Measurements from ENCODE around the gene PABPN1L. TPM values are rescaled to one million over a fixed set of nuclear protein-coding genes. Genes with fewer than 3 reads are reported as not detected.
A peak's percentile ranks its signal among the peaks of the same experiment; 100 is the strongest.
"Not testable (repeated sequence)": the region's sequence is repeated elsewhere in the genome, so short reads cannot be mapped to it uniquely, and the experiment has no call there.

Gene PABPN1L
- total RNA-seq, 1 donor from 2014 or later = not detected

DNA sequence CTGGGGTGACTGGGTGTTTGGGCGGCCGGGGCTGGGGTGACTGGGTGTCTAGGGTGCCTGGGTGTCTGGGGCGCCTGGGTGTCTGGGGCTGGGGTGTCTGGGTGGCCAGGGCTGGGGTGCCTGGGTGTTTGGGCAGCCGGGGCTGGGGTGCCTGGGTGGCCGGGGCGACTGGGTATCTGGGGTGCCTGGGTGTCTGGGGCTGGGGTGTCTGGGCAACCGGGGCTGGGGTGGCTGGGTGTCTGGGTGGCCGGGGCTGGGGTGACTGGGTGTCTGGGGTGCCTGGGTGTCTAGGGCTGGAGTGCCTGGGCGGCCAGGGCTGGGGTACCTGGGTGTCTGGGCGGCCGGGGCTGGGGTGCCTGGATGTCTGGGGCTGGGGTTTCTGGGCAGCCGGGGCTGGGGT, 41.3 kb downstream of the PABPN1L start:
- no peak for DNase-seq

DNA sequence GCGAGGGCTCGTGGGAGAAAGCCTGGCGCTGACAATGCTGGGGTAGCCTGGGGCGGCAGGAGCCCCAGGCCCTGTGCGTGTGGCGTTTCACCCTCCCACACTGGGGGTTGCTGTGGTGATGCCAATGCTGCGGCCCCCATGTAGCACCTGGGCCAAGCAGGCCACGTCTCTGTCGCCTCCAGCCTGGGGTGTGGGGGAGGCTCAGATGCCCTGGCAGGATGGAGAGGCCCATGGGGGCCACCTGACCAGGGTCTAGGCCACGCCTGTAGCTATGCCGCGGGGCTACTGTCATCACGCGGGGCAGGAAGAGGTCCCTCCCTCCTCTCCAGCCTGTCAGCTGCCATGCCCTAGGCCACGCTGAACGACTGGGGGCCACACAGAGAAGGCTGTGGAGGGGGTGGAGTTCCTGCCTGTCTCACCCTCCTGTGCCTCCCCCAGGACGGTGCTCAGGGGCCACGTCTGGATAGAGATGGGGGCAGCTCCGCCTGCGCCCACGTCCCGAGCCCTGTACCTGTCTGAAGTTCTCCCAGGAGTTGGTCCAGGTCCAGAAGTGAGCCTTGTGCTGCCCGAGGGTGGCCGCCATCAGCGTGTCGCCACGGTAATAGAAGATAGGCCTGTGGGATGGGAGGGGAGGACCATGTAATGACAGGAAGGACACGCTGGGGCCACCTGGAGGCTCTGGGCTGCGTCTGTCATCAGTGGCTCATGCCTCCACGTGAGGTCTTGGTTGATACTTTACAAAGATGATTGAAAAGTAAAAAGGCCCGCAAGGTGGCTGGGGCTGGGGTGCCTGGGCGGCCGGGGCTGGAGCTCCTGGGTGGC, 42.0 kb downstream of the PABPN1L start:
- DNase-seq = no peak

DNA sequence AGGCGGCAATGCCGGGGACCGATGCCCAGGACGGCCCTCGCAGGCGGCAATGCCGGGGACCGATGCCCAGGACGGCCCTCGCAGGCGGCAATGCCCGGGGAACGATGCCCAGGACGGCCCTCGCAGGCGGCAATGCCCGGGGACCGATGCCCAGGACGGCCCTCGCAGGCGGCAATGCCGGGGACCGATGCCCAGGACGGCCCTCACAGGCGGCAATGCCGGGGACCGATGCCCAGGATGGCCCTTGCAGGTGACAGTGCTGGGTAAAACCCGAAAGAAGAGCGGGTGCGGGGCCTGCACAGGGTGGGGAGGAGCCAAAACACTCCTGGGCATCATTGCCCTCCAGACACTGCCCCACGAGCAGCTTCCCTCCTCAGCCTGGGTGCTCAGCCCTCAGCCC, 42.8 kb downstream of the PABPN1L start:
- not testable (repeated sequence) for DNase-seq

DNA sequence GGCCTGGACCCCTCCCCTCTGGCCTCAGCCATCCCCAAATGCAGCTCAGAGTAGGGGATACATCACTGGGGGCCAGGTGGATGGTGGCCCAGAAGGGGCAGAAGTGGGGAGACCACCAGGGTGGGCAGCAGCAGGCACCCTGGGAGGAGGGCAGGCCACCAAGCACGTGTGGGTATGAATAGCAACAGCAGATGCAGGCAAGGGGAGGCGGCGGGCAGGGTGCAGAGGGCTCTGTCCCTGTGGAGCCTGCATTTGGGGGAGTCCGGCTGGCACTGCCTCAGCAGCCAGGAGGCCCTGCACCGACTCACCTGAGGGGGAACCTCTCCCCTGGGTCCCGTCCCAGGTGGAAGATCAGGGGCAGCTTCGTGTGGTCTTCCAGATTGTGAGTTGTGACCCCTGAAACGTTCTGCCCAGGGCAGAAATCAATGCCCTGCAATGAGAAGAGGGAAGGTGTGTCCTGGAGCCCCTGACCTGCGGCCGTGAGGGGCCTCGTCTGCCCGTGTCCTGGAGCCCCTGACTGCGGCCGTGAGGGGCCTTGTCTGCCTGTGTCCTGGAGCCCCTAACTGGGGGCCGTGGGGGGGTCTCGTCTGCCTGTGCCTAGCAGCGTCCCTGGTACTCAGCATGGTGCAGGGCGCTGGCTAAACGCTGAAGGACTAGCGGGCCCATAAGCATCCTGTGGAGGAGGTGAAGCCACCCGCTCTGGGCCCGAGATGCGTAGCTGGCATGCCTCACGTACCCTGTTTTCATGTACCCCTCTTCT, 44.0 kb downstream of the PABPN1L start:
- no peak for DNase-seq

DNA sequence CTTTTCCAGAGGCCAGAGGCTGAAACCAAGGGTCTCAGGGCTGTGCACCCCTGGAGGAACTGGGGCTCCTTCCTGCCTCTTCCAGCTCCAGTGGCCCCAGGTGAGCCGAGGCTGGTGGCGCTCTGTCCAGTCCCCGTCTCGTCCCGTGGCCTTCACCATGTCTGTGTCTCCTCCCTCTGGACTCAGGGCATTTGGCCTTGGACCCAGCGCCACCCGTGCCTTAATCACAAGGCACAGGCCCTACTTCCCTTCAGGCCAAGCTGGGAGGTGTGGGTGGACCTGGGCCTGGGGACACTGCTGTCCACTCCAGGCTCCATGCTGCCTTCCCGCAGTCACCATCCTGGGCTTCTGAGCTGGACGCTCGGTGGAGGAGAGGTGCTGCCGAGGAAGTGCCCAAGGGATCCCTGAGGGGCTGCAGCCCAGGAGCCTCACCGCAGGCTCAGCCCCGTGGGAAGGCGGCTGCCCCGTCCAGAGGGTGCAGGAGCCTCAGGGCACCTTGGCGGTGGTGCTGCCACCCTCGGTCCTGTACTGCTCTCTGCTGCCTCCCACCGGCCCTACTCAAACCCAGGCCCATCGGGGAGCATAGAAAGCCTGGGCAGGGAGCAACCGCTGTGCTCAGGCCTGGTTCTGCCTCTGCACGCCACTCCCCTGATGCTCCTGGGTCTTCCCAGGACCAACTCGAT, 45.2 kb downstream of the PABPN1L start:
- DNase-seq = no peak

DNA sequence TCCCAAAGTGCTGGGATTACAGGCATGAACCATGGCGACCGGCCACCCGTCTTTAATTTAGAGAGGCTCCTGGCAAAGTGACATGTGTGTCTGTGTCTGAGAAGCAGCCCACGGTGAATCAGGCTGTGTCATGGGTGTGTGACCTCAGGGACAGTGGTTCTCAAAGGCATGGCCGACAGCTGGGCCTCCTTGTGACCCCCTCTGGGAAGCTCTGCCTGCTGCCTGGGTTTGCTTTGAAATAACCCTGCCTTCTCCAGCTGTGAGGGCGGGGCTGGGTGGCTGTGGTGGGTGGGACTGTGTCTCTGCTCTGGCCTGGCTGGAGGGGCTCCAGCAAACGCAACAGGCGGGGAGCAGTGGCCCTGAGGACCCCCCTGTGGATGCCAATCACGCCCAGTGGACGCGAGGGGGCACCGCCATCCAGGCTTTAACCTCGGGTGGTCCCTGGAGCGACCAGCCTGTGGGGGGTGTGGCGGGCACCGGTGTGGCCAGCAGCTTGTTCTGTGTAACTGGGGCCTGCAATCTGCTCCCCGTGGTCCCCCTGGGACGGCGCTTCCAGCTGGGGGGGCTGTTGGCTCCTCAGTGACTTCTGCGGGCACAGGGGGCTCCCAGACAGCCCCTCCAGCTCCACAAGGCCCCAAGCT, 46.0 kb downstream of the PABPN1L start:
- no peak for DNase-seq

DNA sequence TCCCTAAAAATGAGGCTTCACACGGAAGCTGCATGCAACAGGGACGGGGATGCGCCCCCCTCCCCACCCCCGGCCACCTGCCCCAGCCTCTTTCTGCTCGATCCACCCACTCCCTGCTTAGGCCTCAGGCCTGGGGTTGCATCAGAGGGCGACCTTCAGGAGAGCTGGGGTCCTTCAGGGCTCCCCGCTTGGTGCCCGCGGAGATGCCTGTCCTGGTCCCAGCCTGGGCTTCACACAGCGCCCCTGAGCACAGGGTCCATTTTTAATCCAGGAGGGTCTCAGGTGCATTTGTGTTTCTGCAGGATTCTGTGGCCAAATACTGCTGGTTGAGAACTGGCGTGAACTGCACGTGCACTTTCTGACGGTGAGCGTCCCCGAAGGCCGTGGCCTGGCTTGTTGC, 47.3 kb downstream of the PABPN1L start:
- no peak for DNase-seq

DNA sequence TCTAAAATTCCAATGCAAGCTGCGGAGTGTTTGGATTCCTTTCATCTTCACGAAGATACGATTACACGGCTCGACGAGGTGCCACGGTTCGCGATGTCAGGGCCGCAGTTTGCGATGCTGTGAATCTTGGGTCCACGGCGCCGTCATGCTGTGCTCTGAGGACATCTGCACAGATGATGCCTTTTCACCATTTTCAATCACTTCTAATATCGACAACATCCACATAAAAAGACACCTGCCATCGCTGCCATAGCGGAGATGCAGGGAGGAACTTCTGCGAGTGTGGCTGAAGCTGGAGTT, 47.9 kb downstream of the PABPN1L start:
- no peak for DNase-seq

DNA sequence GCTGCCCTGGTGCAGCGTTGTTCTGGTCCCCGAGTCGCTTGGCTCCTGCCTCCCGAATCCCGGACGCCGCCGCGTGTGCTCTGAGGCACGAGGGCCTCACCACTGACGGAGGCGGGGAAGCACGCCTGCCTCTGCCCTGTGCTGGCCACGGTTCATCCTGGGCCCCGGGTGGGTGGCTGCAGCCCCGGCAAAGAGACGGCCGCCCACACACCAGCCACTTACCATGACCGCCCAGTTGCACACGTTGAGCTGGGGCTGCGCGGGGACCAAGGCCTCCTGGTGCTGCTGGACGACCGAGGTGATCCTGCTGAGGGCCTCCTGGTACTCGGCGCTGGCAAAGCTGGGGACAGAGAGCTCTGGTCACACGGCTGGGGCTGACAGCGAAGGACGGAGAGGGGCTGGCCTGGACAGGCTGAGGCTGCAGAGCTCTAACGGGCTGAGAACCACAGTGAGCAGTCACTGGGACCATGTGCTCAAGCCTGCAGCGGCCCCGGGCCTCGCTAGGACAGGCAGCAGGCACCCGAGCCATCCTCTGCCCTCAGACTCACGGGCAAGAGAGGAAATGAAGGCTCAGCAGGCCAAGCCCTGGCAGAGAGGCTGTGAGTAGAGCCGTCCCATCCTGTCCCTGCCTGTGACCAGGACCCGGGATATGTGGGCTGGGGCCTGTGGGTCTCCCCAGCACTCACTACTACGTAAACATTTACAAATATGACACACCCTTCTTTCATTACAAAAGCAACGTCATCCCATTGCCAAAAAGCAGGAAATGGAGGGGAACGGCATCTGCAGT, 48.5 kb downstream of the PABPN1L start:
- DNase-seq = no peak

DNA sequence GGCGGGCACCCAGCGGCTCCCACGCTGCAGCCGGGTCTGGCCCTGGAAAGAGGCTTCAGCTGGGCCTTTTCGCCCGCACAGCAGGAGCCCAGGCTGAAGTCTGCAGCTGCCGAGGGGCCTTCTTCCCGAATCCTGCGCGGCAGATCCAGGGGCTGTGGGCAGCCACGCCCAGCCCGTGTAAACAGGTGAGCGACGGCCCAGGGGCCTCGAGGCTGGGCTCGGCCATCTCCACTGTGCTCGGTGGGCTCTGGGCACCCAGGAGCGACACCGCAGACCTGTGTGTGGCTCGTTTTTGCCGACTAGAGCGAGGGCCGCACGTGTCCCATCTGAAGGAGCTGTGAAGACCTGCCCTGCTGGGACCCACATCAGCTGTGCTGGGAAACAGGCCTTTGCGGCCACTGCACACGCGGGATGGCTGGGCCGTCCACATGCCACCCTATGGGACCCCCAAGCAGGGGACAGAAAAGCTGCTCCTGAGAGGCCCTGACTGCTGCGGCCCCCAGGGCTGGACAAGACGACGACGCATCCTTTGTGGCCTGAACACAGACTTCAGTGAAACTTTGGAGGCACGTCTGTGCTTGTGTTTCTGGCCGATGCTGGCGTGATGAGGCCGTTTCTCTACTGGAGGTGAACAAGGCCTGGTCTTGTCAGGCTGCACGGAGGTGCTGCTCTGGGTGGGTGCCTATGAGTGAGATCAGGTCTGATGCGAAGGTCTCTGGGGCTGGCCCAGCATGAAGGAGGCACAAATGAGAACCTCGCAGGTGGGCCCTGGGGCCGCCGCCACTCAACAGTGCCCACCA, 49.5 kb downstream of the PABPN1L start:
- DNase-seq = no peak

DNA sequence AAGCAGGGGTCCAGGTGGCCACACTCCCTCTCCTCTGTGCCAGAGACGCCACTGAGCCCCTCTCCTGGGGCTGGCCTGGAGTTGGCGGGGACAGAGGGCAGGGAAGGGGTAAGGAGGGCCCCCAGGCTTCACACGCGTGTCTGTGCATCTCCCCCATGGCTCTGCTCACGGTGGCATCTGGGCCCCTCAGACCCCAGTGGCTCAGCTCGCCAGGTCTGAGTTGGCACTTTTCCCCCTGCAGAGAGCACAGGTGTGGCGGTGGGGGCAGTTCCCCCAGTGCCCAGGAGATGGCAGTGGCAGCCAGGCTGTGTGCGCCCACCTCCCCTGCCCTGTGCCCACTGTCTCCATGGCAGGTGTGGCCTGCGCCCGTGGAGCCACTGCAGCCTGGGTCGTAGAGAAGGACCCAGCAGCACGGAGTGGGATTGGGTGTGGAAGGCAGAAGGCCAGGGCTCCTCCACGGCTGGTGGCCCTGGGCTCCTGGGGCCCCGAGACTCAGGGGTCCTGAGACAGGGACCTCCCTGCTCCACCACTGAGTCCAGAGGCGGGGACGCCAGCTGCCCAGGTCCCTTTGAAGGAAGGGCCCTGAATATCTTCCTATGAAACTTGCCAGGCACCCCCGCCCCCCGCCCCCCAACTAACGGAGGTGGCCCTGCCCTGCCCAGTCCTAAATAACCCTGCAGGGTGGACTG, 50.4 kb downstream of the PABPN1L start:
- DNase-seq = peak; percentile 60

DNA sequence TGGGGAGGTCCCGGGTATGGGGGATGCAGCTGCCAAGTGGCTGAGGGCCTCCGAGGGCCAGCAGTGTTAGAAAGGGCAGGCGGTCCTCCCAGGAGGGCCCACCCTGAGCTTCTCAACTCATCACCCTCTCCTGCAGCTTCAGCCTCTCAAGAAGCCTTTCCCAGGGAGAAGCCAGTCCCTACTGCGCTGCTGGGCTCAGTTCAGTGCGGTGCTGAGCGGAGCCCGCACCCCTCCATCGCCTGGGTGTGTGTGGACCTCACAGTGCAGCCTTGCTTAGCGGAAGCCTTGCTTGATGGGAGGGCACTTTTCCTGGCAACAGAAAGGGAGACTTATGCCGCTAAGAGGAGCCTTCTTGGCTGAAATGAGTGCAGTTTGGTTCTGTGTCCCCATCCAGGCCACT, 51.2 kb downstream of the PABPN1L start:
- DNase-seq = no peak

DNA sequence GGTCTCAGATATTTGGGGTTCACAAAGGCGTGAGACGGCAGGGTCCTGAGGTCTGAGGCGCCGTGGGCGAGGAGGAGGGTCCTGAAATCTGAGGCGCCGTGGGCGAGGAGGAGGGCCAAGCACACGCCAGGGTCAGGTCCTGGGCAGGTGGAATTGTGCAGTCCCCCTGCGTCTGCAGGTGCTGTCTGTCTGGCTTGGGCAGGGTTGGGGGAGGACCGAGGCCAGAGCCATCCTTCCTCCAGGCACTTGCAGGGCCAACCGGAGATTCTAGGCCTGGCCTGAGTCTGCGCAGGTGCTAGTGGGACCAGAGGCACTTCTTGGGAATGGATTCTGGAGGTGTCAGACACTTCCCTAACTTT, 52.3 kb downstream of the PABPN1L start:
- no peak for DNase-seq

Other genes with a start within 250 kb of the PABPN1L start
- gene IL17C, start 228.1 kb downstream of the PABPN1L start, total RNA-seq = not detected in 2 replicates
- 135 and 286 TPM in 2 replicates for gene CYBA, start 215.6 kb downstream of the PABPN1L start, total RNA-seq
- gene MVD, start 203.6 kb downstream of the PABPN1L start, total RNA-seq = 63.3 and 119 TPM in 2 replicates
- gene SNAI3, start 180.2 kb downstream of the PABPN1L start, total RNA-seq = 0.09 TPM in 1 of 2 replicates, not detected in the other
- gene RNF166, start 160.3 kb downstream of the PABPN1L start, total RNA-seq = 11.6 and 15.1 TPM in 2 replicates
- gene CTU2, start 160.2 kb downstream of the PABPN1L start, total RNA-seq = 11.6 and 17.6 TPM in 2 replicates
- 354 and 766 TPM in 2 replicates for gene PIEZO1, start 81.4 kb downstream of the PABPN1L start, total RNA-seq
- gene CDT1, start 62.9 kb downstream of the PABPN1L start, total RNA-seq = 5.8 and 22.2 TPM in 2 replicates
- 100 and 138 TPM in 2 replicates for gene APRT, start 54.7 kb downstream of the PABPN1L start, total RNA-seq
- 25.0 and 26.3 TPM in 2 replicates for gene GALNS, start 9.7 kb downstream of the PABPN1L start, total RNA-seq
- gene TRAPPC2L, start 9.5 kb downstream of the PABPN1L start, total RNA-seq = 31.6 and 46.6 TPM in 2 replicates
- 0.14 TPM in 1 of 2 replicates, not detected in the other for gene CBFA2T3, start 110.5 kb upstream of the PABPN1L start, total RNA-seq
- gene ACSF3, start 227.2 kb upstream of the PABPN1L start, total RNA-seq = 27.2 and 33.6 TPM in 2 replicates

Data from dermis blood vessel endothelial cell (primary cell).